IPS-18a (cell line): ENCODE measurements around the gene TRAF2.

Experiments
- H3K27ac ChIP-seq: one replicate; pipeline ENCODE4 v1.5.1; 2013; ENCODE audit warnings: low read length
- H3K27me3 ChIP-seq: one replicate; pipeline ENCODE4 v1.6.1; 2013; ENCODE audit warnings: mild to moderate bottlenecking, low read length; ENCODE audit not compliant: control insufficient read depth, insufficient read depth
- H3K36me3 ChIP-seq: one replicate; pipeline ENCODE4 v1.6.1; 2013; ENCODE audit warnings: low read depth, low read length; ENCODE audit not compliant: control insufficient read depth
- H3K4me1 ChIP-seq: one replicate; pipeline ENCODE4 v1.6.1; 2013; ENCODE audit warnings: low read depth, low read length; ENCODE audit not compliant: control insufficient read depth
- H3K4me3 ChIP-seq: one replicate; pipeline ENCODE4 v1.5.1; 2013; ENCODE audit warnings: low read length
- H3K9ac ChIP-seq: one replicate; pipeline ENCODE4 v1.6.1; 2013; ENCODE audit warnings: mild to moderate bottlenecking, low read length, moderate library complexity
- H3K9me3 ChIP-seq: one replicate; pipeline ENCODE4 v1.6.1; 2013; ENCODE audit warnings: low read depth, low read length; ENCODE audit not compliant: control insufficient read depth

Gene TRAF2

DNA sequence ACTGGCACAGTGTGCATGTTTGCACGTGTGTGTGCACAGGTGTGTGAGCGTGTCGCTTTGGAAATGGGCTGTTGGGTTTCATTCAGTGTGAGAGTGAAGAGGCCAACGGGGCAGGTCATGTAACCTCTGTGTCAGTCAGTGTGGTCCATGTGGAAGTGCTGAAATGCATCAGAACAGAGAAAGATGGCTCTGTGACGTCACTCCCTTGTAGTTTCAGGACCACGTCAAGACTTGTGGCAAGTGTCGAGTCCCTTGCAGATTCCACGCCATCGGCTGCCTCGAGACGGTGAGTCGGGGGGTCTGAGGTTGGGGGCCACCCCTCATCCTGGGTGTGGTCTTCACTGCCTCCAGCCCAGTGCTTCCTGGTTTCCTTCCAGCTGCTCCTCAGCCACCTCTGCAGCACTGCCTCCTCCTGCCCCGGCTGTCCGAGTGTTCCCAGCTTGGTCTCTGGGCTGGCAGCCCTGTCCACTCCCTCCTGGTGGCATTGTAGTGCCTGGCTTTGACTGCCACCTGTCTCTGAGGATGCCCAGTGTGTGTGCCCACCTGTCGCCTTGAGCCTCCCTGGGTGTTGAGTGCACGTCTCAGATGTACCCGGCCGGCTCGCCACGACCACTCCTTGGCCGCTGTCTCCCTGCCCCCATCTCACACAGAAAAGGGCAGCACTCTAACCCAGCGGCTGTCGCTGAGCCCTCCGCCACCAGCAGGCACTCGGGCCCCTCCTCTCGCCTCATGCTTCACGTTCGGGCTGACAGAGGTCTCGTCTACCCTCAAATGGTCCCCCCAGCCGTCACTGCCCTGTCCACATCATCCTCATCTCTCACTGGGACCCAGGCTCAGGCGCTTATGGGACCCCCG is 30.2 kb downstream of the TRAF2 start:
- Histone ChIP-seq H3K27ac (no peak overlapping the region), H3K27me3 (no peaks in the 10 kb centered on the region), H3K36me3 (peaks cover 50% of the 10 kb centered on the region), H3K4me1 (no peaks in the 10 kb centered on the region), H3K4me3 (no peak overlapping the region), H3K9me3 (no peaks in the 10 kb centered on the region), H3K9ac (no peak overlapping the region)

DNA sequence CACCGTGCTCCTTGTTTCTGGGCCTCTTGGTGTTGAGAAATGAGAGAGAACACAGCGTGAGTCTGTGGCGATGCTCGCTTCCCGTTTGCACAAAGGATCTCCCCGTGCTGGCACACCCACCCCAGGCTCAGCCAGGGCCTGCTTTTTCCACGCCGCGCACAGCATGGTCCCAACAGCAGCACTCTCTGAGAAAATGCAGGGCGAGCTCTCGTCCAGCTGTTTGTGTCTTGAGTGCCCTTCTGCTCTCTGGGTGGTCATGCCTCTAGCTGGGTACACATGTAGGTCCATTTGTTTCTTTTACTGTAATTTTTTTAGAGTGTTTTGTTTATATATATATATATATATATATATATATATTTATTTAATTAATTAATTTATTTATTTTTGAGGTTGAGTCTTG is 31.6 kb downstream of the TRAF2 start:
- Histone ChIP-seq H3K4me3 (no peak overlapping the region), H3K36me3 (peaks cover 47% of the 10 kb centered on the region), H3K9me3 (no peaks in the 10 kb centered on the region), H3K9ac (no peak overlapping the region), H3K27ac (no peak overlapping the region), H3K27me3 (no peaks in the 10 kb centered on the region), H3K4me1 (no peaks in the 10 kb centered on the region)

DNA sequence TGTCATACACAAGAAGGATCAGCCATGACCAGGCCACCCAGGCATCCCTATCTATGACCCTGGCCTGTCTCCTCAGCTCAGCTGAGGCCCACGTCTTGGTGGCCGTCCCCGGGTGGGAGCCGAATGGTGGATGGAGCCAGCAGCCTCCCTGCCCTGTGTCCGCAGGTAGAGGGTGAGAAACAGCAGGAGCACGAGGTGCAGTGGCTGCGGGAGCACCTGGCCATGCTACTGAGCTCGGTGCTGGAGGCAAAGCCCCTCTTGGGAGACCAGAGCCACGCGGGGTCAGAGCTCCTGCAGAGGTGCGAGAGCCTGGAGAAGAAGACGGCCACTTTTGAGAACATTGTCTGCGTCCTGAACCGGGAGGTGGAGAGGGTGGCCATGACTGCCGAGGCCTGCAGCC is 33.8 kb downstream of the TRAF2 start:
- Histone ChIP-seq H3K27me3 (no peaks in the 10 kb centered on the region), H3K4me3 (no peak overlapping the region), H3K9me3 (no peaks in the 10 kb centered on the region), H3K9ac (no peak overlapping the region), H3K27ac (no peak overlapping the region), H3K4me1 (no peaks in the 10 kb centered on the region), H3K36me3 (peaks cover 51% of the 10 kb centered on the region)

- no peak overlapping the region for H3K4me3 ChIP-seq
- no peaks in the 10 kb centered on the region for H3K27me3 ChIP-seq
- peaks cover 51% of the 10 kb centered on the region for H3K36me3 ChIP-seq
- H3K27ac ChIP-seq = no peak overlapping the region
- no peaks in the 10 kb centered on the region for H3K4me1 ChIP-seq
- no peaks in the 10 kb centered on the region for H3K9me3 ChIP-seq
- H3K9ac ChIP-seq = no peak overlapping the region
Measured at GRCh38 chr9:136920734-136921231, 34.5 kb downstream of the TRAF2 start.

GRCh38 chr9:136921307-136921706 is 35.0 kb downstream of the TRAF2 start:
- Histone ChIP-seq H3K9ac (no peak overlapping the region), H3K4me3 (no peak overlapping the region), H3K4me1 (no peaks in the 10 kb centered on the region), H3K27me3 (no peaks in the 10 kb centered on the region), H3K27ac (no peak overlapping the region), H3K9me3 (no peaks in the 10 kb centered on the region), H3K36me3 (peaks cover 52% of the 10 kb centered on the region)

DNA sequence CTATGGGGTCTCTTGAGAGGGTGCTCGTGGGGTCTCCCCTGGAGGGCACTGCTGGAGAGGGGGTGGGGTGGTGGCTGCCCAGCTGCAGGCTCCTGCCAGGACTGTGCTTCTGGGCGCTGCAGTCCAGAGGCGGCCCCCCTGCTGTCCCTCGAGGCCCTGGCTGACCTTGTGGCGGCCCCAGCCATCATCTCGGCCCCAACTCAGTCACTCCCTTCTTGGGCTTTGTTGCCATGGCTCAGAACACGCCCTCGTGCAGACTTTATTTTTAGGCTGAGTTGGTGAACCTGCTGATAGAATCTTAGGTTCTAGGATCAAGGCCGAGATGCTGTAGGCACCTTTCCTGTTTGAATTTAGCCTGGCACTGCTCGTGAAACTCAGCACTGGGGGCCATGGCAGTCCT is 35.4 kb downstream of the TRAF2 start:
- peaks cover 48% of the 10 kb centered on the region for H3K36me3 ChIP-seq
- H3K4me1 ChIP-seq = no peaks in the 10 kb centered on the region
- no peak overlapping the region for H3K27ac ChIP-seq
- no peak overlapping the region for H3K9ac ChIP-seq
- H3K9me3 ChIP-seq = no peaks in the 10 kb centered on the region
- no peaks in the 10 kb centered on the region for H3K27me3 ChIP-seq
- no peak overlapping the region for H3K4me3 ChIP-seq

DNA sequence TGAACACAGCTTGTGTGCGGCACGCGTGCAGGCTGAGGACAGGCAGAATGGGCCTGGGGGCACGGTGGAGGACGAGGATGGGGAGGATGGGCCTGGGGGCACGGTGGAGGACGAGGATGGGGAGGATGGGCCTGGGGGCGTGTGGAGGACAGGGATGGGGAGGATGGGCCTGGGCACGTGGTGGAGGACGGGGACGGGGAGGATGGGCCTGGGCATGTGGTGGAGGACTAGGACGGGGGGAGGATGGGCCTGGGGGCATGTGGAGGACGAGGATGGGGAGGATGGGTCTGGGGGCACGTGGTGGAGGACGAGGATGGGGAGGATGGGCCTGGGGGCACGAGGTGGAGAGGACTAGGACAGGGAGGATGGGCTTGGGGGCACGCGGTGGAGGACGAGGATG is 36.2 kb downstream of the TRAF2 start:
- no peaks in the 10 kb centered on the region for H3K27me3 ChIP-seq
- H3K9me3 ChIP-seq = no peaks in the 10 kb centered on the region
- no peak overlapping the region for H3K27ac ChIP-seq
- no peaks in the 10 kb centered on the region for H3K4me1 ChIP-seq
- H3K4me3 ChIP-seq = no peak overlapping the region
- peaks cover 44% of the 10 kb centered on the region for H3K36me3 ChIP-seq
- no peak overlapping the region for H3K9ac ChIP-seq

DNA sequence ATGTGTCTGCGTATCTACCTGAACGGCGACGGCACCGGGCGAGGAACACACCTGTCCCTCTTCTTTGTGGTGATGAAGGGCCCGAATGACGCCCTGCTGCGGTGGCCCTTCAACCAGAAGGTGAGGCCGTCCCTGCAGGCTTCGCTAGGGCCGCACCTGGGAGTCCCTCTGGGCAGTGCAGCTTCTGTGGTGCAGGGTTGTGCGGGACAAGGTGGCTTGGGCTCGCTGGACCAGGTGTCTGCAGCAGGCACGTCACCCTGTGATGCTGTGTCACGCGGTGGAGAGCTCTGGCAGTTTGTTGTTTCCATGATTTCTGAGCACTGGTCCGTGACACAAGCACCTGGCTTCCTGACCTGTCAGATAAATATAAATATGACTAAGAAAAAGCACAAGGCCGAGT is 37.6 kb downstream of the TRAF2 start:
- Histone ChIP-seq H3K27ac (no peak overlapping the region), H3K27me3 (no peaks in the 10 kb centered on the region), H3K9me3 (no peaks in the 10 kb centered on the region), H3K4me1 (no peaks in the 10 kb centered on the region), H3K9ac (no peak overlapping the region), H3K36me3 (peaks cover 42% of the 10 kb centered on the region), H3K4me3 (no peak overlapping the region)

GRCh38 chr9:136925414-136926153 is 39.3 kb downstream of the TRAF2 start:
- H3K4me3 ChIP-seq = no peak overlapping the region
- no peaks in the 10 kb centered on the region for H3K4me1 ChIP-seq
- H3K27ac ChIP-seq = no peak overlapping the region
- no peaks in the 10 kb centered on the region for H3K9me3 ChIP-seq
- no peaks in the 10 kb centered on the region for H3K27me3 ChIP-seq
- H3K9ac ChIP-seq = no peak overlapping the region
- H3K36me3 ChIP-seq = peaks cover 38% of the 10 kb centered on the region

DNA sequence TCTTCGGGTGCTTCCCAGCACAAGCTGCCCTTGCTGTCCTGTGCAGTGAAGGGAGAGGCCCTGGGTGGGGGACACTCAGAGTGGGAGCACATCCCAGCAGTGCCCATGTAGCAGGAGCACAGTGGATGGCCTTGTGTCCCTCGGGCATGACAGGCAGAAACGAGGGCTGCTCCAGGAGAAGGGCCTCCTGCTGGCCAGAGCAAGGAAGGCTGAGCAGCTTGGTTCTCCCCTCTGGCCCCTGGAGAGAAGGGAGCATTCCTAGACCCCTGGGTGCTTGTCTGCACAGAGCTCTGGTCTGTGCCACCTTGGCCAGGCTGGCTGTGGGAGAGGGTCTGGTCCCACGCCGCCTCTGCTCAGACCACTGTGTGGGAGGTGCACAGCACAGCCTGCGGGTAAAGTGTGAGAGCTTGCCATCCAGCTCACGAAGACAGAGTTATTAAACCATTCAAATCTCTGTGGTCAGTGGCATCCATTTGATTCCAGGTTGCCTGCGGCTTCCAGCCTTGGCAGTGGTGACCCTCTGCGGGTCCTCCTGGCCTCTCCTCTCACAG is 39.9 kb downstream of the TRAF2 start:
- no peak overlapping the region for H3K4me3 ChIP-seq
- no peak overlapping the region for H3K9ac ChIP-seq
- no peaks in the 10 kb centered on the region for H3K4me1 ChIP-seq
- H3K27ac ChIP-seq = no peak overlapping the region
- H3K9me3 ChIP-seq = no peaks in the 10 kb centered on the region
- H3K27me3 ChIP-seq = no peaks in the 10 kb centered on the region
- H3K36me3 ChIP-seq = peaks cover 32% of the 10 kb centered on the region

GRCh38 chr9:136926749-136927148 is 40.4 kb downstream of the TRAF2 start:
- no peak overlapping the region for H3K4me3 ChIP-seq
- no peaks in the 10 kb centered on the region for H3K4me1 ChIP-seq
- H3K27ac ChIP-seq = no peak overlapping the region
- H3K9me3 ChIP-seq = no peaks in the 10 kb centered on the region
- H3K9ac ChIP-seq = no peak overlapping the region
- no peaks in the 10 kb centered on the region for H3K27me3 ChIP-seq
- H3K36me3 ChIP-seq = peaks cover 32% of the 10 kb centered on the region
